GM21367 (cell line): ENCODE measurements around the gene CHCHD10.
"Not testable (repeated sequence)": the region's sequence is repeated elsewhere in the genome, so short reads cannot be mapped to it uniquely, and the experiment has no call there.

ENCODE experiments used
- ATAC-seq: cut with Tn5 transposase; IDR thresholded peaks from one replicate; pipeline ENCODE4 v1.9.1; 2021; ENCODE audit not compliant: unreplicated experiment

The CHCHD10 gene

GRCh38 chr22:23751441-23751996, 16.3 kb downstream of the CHCHD10 start:
- peak; percentile 17 for ATAC-seq

DNA sequence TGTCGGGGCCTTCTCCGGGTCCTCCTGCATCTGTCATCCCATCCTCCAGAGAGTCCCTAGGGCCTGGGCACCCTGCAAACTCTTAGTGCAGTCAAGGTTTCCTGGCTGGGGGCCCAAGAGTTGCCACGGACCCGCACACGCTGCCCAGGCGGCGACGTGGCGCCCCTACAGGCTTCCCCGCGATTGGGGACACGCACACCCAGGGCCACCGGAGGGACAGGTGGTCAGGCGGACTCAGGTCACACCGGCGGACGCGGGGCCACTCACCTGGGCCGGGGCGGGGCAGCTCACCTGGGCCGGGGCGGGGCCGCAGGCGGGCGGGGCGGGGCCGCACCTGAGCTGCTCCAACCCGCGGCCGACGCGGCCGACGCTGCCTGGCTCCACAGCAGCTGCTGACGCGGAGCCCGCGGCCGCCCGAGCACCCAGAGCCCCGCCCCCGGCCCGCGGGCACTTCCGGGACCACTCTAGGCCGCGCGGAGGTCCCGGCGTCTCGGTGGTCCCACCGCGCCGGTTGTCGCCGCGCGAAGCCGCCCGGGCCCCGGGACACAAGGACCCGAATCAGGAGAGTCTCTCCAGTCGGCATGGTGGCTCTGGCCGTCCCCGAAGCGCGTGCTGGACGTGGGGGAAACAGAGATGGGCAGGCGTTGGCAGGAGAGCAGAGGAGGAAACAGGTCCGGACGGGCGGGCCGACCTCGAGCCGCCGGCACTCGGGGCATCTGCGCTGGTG, 16.9 kb downstream of the CHCHD10 start, which contains the start of gene ZNF70:
Gene ZNF70 (minus strand): TSS at position 399 of the 727 bp plus-strand sequence. CDS start 5,972 bp downstream, outside the sequence.
- peak; percentile 64 for ATAC-seq

- ATAC-seq, result no peak
Measured at GRCh38 chr22:23750367-23750713, 17.4 kb downstream of the CHCHD10 start.

- no peak for ATAC-seq
Measured at GRCh38 chr22:23749841-23750301, 17.9 kb downstream of the CHCHD10 start.

- ATAC-seq, result no peak
Measured at GRCh38 chr22:23745791-23746190, 22.0 kb downstream of the CHCHD10 start.

DNA sequence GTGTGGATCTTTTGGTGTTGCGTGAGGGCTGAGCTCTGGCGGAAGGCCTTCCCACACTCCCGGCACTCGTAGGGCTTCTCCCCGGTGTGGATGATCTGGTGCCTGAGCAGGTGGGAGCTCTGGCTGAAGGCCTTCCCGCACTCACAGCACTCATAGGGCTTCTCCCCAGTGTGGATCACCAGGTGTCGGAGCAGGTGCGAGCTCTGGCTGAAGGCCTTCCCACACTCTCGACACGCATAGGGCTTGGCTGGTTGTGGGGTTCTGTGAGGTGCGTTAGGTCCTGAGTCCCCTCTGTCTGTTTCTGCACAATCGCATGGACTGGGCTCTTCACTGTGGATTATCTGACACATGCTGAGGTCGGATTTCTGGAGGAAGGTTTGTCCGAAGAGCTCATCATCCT, 23.3 kb downstream of the CHCHD10 start:
- ATAC-seq, result no peak

- ATAC-seq, result no peak
Measured at GRCh38 chr22:23744001-23744400, 23.8 kb downstream of the CHCHD10 start.

GRCh38 chr22:23743303-23743705, 24.5 kb downstream of the CHCHD10 start:
- no peak for ATAC-seq

DNA sequence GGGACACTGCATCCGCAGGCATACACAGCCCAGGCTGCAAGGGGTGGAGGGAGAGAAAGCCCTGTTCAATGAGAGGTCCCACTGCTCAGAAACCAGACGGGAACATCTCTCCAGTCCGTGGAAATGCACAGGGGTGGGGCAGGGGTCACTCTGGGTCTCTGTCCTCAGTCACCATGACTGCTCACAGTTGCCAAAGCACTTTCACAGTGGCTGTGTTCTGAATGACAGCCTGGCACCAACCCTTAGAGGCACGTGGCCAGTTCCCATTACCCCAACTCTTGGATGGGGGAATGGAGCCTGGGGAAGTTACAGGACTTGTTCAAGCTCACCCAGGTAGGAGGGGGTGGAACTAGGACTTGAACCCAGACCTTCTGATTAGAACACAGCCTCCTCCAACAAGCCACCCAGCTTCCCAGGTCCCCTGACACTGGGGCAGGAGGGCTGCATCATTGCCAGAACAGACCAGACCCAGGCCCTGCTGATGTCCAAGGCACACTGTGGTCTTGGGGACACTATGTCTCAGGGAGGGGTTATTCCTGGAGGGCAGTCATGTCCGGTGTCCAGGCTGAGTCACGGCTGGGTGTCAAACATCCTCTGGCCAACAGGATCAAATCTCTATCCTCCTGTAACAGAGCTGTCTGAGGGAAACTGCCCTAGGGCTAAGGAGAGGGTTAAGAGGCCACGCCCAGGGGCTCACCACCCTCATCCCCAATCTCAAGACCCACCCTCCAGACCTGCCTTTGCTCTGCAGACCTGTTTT, 25.1 kb downstream of the CHCHD10 start:
- no peak for ATAC-seq

- no peak for ATAC-seq
Measured at GRCh38 chr22:23737696-23738095, 30.1 kb downstream of the CHCHD10 start.

- ATAC-seq, result not testable (repeated sequence)
Measured at GRCh38 chr22:23728108-23728507, 39.7 kb downstream of the CHCHD10 start.

- no peak for ATAC-seq
Measured at GRCh38 chr22:23722724-23723123, 45.0 kb downstream of the CHCHD10 start.

DNA sequence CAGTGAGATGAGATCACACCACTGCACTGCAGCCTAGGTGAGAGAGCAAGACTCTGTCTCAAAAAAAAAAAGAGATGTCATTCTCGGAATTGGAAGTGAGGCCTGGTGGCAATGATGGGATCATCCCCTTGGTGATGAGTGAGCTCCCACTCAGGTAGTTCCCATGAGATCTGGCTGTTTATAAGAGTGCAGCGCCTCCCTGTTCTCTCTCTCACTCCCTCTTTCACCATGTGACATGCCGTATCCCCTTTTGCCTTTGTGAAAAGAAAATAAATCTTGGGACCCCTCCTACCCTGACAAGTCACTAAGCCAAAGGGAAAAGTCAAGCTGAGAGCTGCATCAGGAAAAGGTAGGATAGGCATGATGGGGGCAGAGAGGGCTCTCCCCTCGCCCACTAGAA, 45.6 kb downstream of the CHCHD10 start:
- no peak for ATAC-seq

- no peak for ATAC-seq
Measured at GRCh38 chr22:23720855-23721254, 46.9 kb downstream of the CHCHD10 start.

- ATAC-seq, result no peak
Measured at GRCh38 chr22:23718371-23719165, 49.2 kb downstream of the CHCHD10 start.

DNA sequence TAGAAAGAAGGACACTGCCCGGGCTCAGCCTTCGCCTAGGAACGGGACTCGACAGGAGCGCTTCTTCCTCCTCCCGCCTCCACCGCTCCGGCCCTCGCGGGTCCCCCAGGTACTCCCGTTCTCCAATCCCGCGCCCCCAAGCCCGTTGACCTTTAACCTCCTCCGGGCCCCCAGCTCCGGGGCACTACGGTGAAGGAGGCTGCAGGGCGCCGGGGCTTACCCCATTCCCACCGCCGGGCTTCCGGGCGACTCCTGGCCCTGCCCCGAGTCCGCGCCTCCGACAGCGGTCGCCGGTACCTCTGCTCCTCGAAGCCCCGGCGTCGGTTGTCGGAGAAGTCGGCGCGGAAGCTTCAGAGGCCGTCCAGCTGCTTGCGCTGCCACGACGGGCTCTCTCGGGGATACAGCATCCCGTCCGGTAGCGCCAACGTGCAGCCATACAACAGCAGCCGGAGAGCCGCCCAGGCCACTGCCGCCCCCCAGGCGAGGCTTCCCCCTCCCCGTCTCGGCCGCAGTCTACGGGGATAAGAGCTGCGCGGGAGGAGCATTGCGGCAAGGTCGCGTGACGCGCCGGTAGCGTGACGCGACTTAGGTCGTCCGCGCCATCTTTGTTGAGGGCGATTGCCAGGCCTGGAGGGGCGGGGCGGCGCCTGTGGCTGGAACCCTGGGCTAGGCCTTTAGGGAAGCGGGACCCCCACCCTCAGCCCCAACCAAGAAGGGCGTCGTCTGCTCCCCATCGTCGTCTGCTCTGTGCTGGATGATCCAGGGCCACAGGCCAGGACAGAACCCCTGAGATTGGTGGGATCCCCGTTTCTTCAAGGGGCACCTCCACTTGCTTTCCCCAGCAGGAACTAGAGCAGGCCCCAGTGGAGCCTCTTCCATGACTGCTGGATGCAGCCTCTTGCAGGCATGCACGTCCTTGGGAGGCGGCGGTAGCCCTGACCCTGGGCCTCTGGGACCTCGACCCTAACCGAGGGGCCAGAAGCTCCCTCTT, 50.7 kb downstream of the CHCHD10 start:
- ATAC-seq, result peak; percentile 59
